K562 (cell line): Measurements from ENCODE around the gene CTIF.

Source experiments
- FOXP4 ChIP-seq: sonication (generic); formaldehyde crosslinking; IDR thresholded peaks from 2 replicates; pipeline ENCODE4 v1.8.0; 2022; ENCODE audit warnings: mild to moderate bottlenecking, missing genetic modification reagents, borderline replicate concordance
- TF ChIP-seq, protein P1 (sequence below): IDR thresholded peaks from 3 replicates; pipeline ENCODE4 v1.6.1; 2011; ENCODE audit warnings: borderline replicate concordance, mild to moderate bottlenecking; ENCODE audit not compliant: insufficient read length, insufficient read depth
- TF ChIP-seq, protein P2 (sequence below), 3 experiments: IDR thresholded peaks in 2 of 3; conservative IDR thresholded peaks in 1 of 3; 2 replicates each; pipeline ENCODE4 v1.5.1; 2011 to 2012; ENCODE audit warnings: low read length in 3 of 3, mild to moderate bottlenecking in 3 of 3, control low read depth in 2 of 3, improper control_type of control experiment in 1 of 3, inconsistent platforms in 1 of 3, low read depth in 1 of 3, mixed read lengths in 1 of 3, moderate library complexity in 1 of 3; ENCODE audit not compliant: insufficient read depth in 2 of 3

GRCh38 chr18:48813833-48814489, 275.1 kb downstream of the CTIF start:
- TF ChIP-seq, protein P1, sequence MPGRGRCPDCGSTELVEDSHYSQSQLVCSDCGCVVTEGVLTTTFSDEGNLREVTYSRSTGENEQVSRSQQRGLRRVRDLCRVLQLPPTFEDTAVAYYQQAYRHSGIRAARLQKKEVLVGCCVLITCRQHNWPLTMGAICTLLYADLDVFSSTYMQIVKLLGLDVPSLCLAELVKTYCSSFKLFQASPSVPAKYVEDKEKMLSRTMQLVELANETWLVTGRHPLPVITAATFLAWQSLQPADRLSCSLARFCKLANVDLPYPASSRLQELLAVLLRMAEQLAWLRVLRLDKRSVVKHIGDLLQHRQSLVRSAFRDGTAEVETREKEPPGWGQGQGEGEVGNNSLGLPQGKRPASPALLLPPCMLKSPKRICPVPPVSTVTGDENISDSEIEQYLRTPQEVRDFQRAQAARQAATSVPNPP: no peak
- TF ChIP-seq, protein P2, sequence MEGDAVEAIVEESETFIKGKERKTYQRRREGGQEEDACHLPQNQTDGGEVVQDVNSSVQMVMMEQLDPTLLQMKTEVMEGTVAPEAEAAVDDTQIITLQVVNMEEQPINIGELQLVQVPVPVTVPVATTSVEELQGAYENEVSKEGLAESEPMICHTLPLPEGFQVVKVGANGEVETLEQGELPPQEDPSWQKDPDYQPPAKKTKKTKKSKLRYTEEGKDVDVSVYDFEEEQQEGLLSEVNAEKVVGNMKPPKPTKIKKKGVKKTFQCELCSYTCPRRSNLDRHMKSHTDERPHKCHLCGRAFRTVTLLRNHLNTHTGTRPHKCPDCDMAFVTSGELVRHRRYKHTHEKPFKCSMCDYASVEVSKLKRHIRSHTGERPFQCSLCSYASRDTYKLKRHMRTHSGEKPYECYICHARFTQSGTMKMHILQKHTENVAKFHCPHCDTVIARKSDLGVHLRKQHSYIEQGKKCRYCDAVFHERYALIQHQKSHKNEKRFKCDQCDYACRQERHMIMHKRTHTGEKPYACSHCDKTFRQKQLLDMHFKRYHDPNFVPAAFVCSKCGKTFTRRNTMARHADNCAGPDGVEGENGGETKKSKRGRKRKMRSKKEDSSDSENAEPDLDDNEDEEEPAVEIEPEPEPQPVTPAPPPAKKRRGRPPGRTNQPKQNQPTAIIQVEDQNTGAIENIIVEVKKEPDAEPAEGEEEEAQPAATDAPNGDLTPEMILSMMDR (IDR thresholded peaks at IDR 0.05 in 2 of 3, conservative IDR thresholded peaks at IDR 0.05 in 1 of 3; ENCODE audit: insufficient read depth in 2 of 3, low read depth in 1 of 3, low read length in 3 of 3): no peak
- no peak for TF ChIP-seq FOXP4
